B cell (primary cell): ENCODE data around the gene ASTN2. TPM values are rescaled to one million over a fixed set of nuclear protein-coding genes. Genes with fewer than 3 reads are reported as not detected.

Source experiments
- ATAC-seq: fragments of 200-7000 bp; cut with Tn5 transposase; one replicate; pipeline ENCODE4 v1.10.0; 2021; ENCODE audit warnings: low read depth, mild to moderate bottlenecking, moderate number of reproducible peaks, moderate library complexity
- CTCF ChIA-PET: fragments of 350-600 bp; sonication (Branson Sonifier 250); formaldehyde crosslinking; loops from one replicate; lab custom pipeline; 2021; ENCODE audit warnings: antibody characterized with exemption, inconsistent platforms; lab: Charles Lee
- POLR2A ChIA-PET: fragments of 350-600 bp; sonication (Branson Sonifier 250); formaldehyde crosslinking; loops from one replicate; lab custom pipeline; 2021; ENCODE audit warnings: antibody characterized with exemption; lab: Charles Lee
- DNase-seq: peaks from one replicate; pipeline ENCODE4 v3.0.0; 2013
- H2AFZ ChIP-seq: 2 replicates; pipeline ENCODE4 v1.6.1; 2012; ENCODE audit warnings: mild to moderate bottlenecking, low read depth, low read length; ENCODE audit not compliant: insufficient read depth, poor library complexity, severe bottlenecking
- H3K27ac ChIP-seq, 2 donors: 1 replicate in 1 of 2; 2 replicates in 1 of 2; pipeline ENCODE4 v1.5.1; 2012 to 2013; ENCODE audit warnings: low read length in 2 of 2, mild to moderate bottlenecking in 2 of 2, moderate library complexity in 1 of 2
- H3K27me3 ChIP-seq, 4 experiments: fragments of 200-600 bp in 1 of 4; sonication (generic) in 1 of 4; replicated peaks in 1 of 4; 1 replicate in 2 of 4; 2 replicates in 2 of 4; pipeline versions ENCODE4 v1.6.1 to v1.7.0; 2013 to 2016; ENCODE audit warnings: low read length in 3 of 4, mild to moderate bottlenecking in 2 of 4, mixed read lengths in 1 of 4, moderate library complexity in 1 of 4; ENCODE audit not compliant: insufficient read depth in 4 of 4, control insufficient read depth in 3 of 4; ENCODE audit errors: control extremely low read depth in 1 of 4
- H3K36me3 ChIP-seq, 2 experiments: replicated peaks in 1 of 2; 1 replicate in 1 of 2; 2 replicates in 1 of 2; pipeline versions ENCODE4 v1.6.1 to v1.7.1; 2013; ENCODE audit warnings: low read length in 1 of 2; ENCODE audit not compliant: insufficient read depth in 2 of 2, control insufficient read depth in 1 of 2; ENCODE audit errors: control extremely low read depth in 1 of 2, extremely low read depth in 1 of 2
- H3K4me1 ChIP-seq, 2 donors: fragments of 200-600 bp in 1 of 2; sonication (generic) in 1 of 2; 1 replicate in 1 of 2; 2 replicates in 1 of 2; pipeline versions ENCODE4 v1.5.1 to v1.6.1; 2013 to 2017; ENCODE audit warnings: low read length in 2 of 2; ENCODE audit not compliant: control insufficient read depth in 2 of 2, insufficient read depth in 2 of 2
- H3K4me2 ChIP-seq: replicated peaks from 2 replicates; pipeline ENCODE3; 2012; ENCODE audit warnings: mild to moderate bottlenecking, low read depth, low read length; ENCODE audit not compliant: poor library complexity, severe bottlenecking
- H3K4me3 ChIP-seq, 5 experiments: fragments of 200-600 bp in 1 of 5; sonication (generic) in 1 of 5; 1 replicate in 3 of 5; 2 replicates in 2 of 5; pipeline versions ENCODE4 v1.5.1 to v1.7.0; 2011 to 2016; ENCODE audit warnings: low read length in 4 of 5, mild to moderate bottlenecking in 4 of 5, low read depth in 2 of 5, control low read depth in 1 of 5, moderate library complexity in 1 of 5; ENCODE audit not compliant: insufficient read depth in 1 of 5; ENCODE audit errors: control extremely low read depth in 1 of 5, extremely low read depth in 1 of 5
- H3K79me2 ChIP-seq: fragments of 200-600 bp; sonication (generic); one replicate; pipeline ENCODE4 v1.6.0; 2016; ENCODE audit warnings: low read length; ENCODE audit not compliant: control insufficient read depth, insufficient read depth
- H3K9ac ChIP-seq: fragments of 200-600 bp; sonication (generic); 2 replicates; pipeline ENCODE4 v1.6.1; 2017; ENCODE audit warnings: mild to moderate bottlenecking, low read length, moderate library complexity
- H3K9me3 ChIP-seq, 3 donors: one replicate each; pipeline versions ENCODE4 v1.6.1 to v1.7.1; 2013; ENCODE audit warnings: low read length in 2 of 3; ENCODE audit not compliant: control insufficient read depth in 2 of 3, insufficient read depth in 1 of 3; ENCODE audit errors: control extremely low read depth in 1 of 3
- H4K20me1 ChIP-seq: 2 replicates; pipeline ENCODE4 v1.6.0; 2012; ENCODE audit warnings: mild to moderate bottlenecking, low read length; ENCODE audit not compliant: insufficient read depth, control insufficient read depth, poor library complexity, severe bottlenecking
- H3K27ac Mint-ChIP-seq: one replicate; pipeline ENCODE4 v1.8.0; 2021; ENCODE audit warnings: mixed read lengths
- H3K27me3 Mint-ChIP-seq: one replicate; pipeline ENCODE4 v1.8.0; 2021; ENCODE audit warnings: mixed read lengths
- H3K4me1 Mint-ChIP-seq: one replicate; pipeline ENCODE4 v1.8.0; 2021; ENCODE audit warnings: mixed read lengths
- H3K4me3 Mint-ChIP-seq: one replicate; pipeline ENCODE4 v1.8.0; 2021; ENCODE audit warnings: mixed read lengths
- H3K9me3 Mint-ChIP-seq: one replicate; pipeline ENCODE4 v1.8.0; 2022; ENCODE audit warnings: mixed read lengths; ENCODE audit not compliant: insufficient read depth
- CTCF ChIP-seq: fragments of 200-600 bp; IDR thresholded peaks from one replicate; pipeline ENCODE4 v1.8.0; 2022; ENCODE audit warnings: antibody characterized with exemption, mild to moderate bottlenecking
- EZH2 ChIP-seq: IDR thresholded peaks from 2 replicates; pipeline ENCODE4 v1.6.1; 2012; ENCODE audit warnings: borderline replicate concordance, low read depth, mild to moderate bottlenecking, moderate library complexity, low read length; ENCODE audit not compliant: insufficient read depth, poor library complexity, severe bottlenecking
- WGBS: methylation state at CpG from one replicate; pipeline ENCODE4 v1.1.5; 2013; ENCODE audit warnings: missing lambda C conversion rate; ENCODE audit not compliant: insufficient coverage; 5-methylcytosine and 5-hydroxymethylcytosine counted together
- intact Hi-C: fragments of 100-400 bp; cut with micrococcal nuclease; formaldehyde crosslinking; loops from one replicate; pipeline ENCODE4 v1.10.0; 2022
- polyA plus RNA-seq: library from polyadenylated mRNA; depleted of rRNA; stranded (reverse); fragments of >200 nt; gene quantifications from 2 replicates; pipeline ENCODE4 v1.2.3, GENCODE V29; 2012
- total RNA-seq, 2 donors: library from RNA; stranded (reverse); fragments of 120-200 nt in 1 of 2; gene quantifications; 1 replicate in 1 of 2; 2 replicates in 1 of 2; pipeline versions ENCODE4 v1.2.3 to v1.2.4, GENCODE V29; 2013 to 2022

ASTN2 gene
- total and polyA plus RNA-seq, 2 donors (not counting 1 experiment from before 2014, with no cell fraction given), result 1.2 to 3.6 TPM

GRCh38 chr9:116516456-116516855 is 898.4 kb downstream of the ASTN2 start:
- 73% methylated on average over 1 of the region's 1 CpG for WGBS
- Histone ChIP-seq H3K27ac (no peak overlapping the region), H3K4me1 (no peaks in the 10 kb centered on the region), H2AFZ (no peak overlapping the region), H3K27me3 (no peaks in the 10 kb centered on the region), H3K9ac (no peak overlapping the region), H3K4me3 (no peak overlapping the region), H3K79me2 (no peaks in the 10 kb centered on the region), H3K4me2 (no peak overlapping the region), H4K20me1 (no peaks in the 10 kb centered on the region), H3K36me3 (no peaks in the 10 kb centered on the region), H3K9me3 (peaks cover 0 to 16% (median 8%) of the 10 kb centered on the region in 3 donors)
- Mint-ChIP-seq H3K4me3 (no peak overlapping the region), H3K27me3 (no peaks in the 10 kb centered on the region), H3K27ac (no peak overlapping the region), H3K9me3 (peaks cover 23% of the 10 kb centered on the region), H3K4me1 (no peaks in the 10 kb centered on the region)
- intact Hi-C loops, result no loop called here
- CTCF ChIA-PET, result no interaction called here
- POLR2A ChIA-PET, result no interaction called here
- no peak for TF ChIP-seq EZH2
- TF ChIP-seq CTCF, result no peak
- DNase-seq, result no peak
- no peak for ATAC-seq

DNA sequence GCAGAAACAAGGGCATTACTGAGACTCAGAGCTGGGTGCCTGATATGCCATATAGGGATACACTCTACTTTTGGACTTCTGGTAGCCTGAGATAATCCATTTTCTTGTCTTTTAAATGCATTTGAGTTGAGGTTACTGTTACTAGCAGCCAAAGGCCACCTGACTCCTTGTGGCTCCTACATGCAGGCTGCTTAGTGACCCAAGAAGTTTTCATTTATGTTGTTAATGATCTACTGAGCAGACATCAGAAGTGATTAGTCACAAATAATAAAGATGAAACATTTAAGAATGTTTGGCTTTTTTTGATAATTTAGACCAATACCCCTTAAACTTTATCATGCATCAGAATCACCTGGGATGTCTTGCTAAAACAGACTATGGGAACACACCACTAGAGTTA is 899.3 kb downstream of the ASTN2 start:
- ChIA-PET POLR2A (no interaction called here), CTCF (no interaction called here)
- H3K27me3 ChIP-seq, result no peaks in the 10 kb centered on the region
- H3K36me3 ChIP-seq, result no peaks in the 10 kb centered on the region
- Mint-ChIP-seq H3K4me1 (no peaks in the 10 kb centered on the region), H3K27ac (no peak overlapping the region), H3K4me3 (no peak overlapping the region), H3K27me3 (no peaks in the 10 kb centered on the region), H3K9me3 (peaks cover 20% of the 10 kb centered on the region)
- no peak overlapping the region for H2AFZ ChIP-seq
- peaks cover 0 to 16% (median 8%) of the 10 kb centered on the region in 3 donors for H3K9me3 ChIP-seq
- TF ChIP-seq EZH2 (no peak), CTCF (no peak)
- H3K4me3 ChIP-seq, result no peak overlapping the region
- no peak overlapping the region for H3K4me2 ChIP-seq
- DNase-seq, result no peak
- H4K20me1 ChIP-seq, result no peaks in the 10 kb centered on the region
- no peak overlapping the region for H3K27ac ChIP-seq
- H3K79me2 ChIP-seq, result no peaks in the 10 kb centered on the region
- no peak for ATAC-seq
- H3K4me1 ChIP-seq, result no peaks in the 10 kb centered on the region
- intact Hi-C loops, result no loop called here
- no peak overlapping the region for H3K9ac ChIP-seq
